Activated naive CD4-positive, alpha-beta T cell treated with anti-CD3 and anti-CD28 coated beads, Interleukin-2, amount 50 U/mL, for 16 hours (primary cell): ENCODE data around the gene HECW1.
"Not testable (repeated sequence)": the region's sequence is repeated elsewhere in the genome, so short reads cannot be mapped to it uniquely, and the experiment has no call there.

Experiments used
- DNase-seq: peaks from one replicate; pipeline ENCODE4 v3.0.0-alpha.2; 2020

HECW1 gene

GRCh38 chr7:43112941-43113621 lies 634 bp downstream of the HECW1 start:
- no peak for DNase-seq

DNA sequence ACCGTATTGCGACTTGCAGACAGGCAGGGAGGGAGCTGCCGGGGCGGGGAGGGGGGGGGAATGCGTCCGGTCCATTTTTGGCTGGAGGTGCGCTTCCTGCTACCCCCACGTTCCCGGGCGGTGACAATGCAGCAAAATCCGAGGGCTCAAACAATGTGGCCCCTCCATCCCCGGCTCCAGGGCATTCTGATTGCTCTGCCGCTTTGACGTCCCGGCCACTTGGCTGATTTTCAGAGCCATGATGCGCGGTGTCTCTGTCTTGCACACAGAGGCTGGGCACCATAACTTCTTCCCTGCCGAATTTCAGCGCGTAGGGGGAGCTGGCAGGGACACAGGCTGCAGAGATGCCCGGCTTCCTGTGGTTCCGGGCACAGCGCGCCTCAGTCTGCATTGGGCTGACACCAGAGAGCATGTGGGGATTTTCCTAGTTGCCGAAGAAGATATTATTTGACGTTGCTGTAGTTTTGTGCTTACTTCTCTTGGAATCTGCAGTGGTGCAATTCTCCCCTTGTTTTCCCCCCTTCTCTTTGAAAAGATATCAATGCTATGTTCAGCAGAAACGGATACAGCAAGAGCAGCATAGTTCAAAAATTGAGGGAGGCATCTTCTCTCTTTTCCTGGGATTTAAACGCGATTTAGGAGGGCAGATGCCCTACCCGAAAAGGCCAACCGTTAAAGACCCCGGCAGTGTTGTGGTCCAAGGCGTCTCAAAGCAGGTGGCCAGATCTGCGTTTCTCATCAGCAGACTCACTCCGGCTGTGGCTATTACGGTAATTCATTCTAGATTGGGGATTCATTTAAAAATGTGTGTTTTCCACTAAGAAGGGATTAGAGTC lies 1.4 kb downstream of the HECW1 start:
- DNase-seq = no peak

DNA sequence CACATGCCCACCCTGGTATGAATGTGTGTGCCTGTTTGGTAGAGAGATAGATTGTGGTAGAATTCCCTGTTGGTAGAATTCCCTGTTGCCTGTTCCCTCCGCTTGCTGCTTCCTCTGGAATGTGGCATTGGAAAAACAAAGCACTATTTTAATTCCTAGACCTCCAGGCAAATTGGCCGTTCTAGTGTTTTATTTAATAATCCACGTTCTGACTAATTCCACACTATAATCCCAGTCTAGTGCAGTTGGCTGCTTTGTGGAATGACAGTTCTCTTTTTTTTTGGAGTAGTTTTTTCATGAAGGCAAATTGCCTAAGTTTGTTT lies 2.0 kb downstream of the HECW1 start:
- no peak for DNase-seq

GRCh38 chr7:43116451-43116850 lies 4.0 kb downstream of the HECW1 start:
- no peak for DNase-seq

DNA sequence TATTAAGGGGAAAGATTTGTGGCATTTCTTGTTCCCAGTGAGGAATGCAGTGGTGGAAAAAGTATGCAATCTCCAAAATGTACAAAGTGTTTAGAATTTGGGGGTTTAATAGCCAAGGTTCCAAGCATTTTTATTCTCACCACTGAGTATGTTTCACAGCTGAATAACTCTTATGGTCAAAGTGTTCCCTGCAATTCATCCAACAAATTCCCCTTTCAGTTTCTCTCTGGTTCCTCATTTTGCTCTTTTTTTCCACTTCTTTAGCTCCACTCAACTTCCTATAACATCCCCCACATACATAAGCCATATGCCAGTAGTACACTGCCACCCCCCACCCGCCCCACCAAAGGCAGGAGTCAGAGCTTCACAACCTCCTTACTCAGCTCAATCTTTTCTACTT lies 4.6 kb downstream of the HECW1 start:
- no peak for DNase-seq

DNA sequence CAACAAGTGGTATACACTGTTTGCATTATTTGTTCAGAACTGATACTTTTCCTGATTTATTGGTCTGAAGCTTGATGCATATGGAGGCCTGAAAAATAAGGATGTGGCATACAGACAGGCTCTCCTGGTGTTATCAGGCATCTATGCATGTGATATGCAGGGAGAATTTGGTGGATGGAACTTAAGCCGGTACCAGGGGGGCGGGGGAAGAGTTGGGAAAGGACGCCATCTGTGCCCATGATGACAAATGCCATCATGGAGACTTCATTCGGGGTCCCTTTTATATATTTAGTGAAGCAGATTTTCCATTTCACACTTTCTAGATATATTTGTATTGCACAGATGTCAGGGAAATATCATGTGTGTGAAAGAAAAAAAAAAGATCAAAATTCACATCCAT lies 5.4 kb downstream of the HECW1 start:
- DNase-seq = no peak

GRCh38 chr7:43118313-43118712 lies 5.9 kb downstream of the HECW1 start:
- DNase-seq = no peak

DNA sequence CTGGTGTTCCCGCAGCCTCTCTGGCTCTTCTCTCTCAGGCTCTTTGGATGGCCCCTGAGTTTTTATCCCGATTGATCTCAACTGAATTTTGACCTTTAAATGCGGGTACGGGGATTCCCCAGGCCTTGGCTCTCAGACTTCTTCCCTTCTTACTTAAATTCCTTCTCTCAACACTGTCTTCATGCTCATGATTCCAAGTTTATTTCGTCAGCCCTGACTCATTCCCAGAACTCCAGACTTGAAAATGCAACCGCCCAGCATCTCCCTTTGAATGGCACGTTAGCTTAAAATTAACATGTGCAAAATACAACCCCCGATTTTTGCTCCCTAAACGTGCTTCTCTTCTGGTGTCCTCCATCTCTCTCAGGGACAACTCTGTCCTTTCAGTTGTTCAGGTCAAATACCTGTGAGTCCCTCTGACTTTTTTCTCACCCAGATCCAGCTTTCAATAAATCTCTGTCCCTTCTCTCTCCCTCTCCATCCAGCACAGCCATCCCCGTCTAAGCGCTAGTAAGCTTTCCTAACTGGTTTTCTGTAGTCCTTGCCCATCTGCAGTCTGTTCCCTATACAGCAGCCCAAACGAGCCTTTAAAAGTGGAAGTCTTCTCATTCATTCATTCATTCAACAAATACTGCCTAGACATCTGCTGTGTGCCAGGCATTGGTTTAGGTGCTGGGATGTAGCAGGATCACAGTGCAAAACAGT lies 7.1 kb downstream of the HECW1 start:
- DNase-seq = no peak

GRCh38 chr7:43121973-43122372 lies 9.5 kb downstream of the HECW1 start:
- no peak for DNase-seq

GRCh38 chr7:43123457-43123856 lies 11.0 kb downstream of the HECW1 start:
- DNase-seq = no peak

DNA sequence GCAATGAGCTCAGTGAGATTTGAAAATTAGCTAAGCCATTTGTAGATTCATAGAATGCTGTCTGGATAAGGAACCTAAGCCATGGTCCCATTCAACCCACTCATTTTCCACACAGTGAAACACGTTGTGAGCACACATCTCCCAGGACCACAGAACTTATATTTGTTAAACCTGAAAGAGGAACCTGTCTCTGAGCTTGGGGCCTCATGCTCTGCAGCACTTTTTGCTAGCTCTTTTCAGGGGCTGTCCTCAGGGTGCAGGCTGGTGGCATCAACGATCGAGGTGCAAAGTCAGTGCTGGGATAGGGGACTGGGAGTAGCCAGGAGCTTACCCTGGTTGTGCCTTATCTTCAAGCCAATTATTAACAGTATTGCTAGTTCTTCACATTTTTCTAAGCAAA lies 11.9 kb downstream of the HECW1 start:
- DNase-seq = no peak

DNA sequence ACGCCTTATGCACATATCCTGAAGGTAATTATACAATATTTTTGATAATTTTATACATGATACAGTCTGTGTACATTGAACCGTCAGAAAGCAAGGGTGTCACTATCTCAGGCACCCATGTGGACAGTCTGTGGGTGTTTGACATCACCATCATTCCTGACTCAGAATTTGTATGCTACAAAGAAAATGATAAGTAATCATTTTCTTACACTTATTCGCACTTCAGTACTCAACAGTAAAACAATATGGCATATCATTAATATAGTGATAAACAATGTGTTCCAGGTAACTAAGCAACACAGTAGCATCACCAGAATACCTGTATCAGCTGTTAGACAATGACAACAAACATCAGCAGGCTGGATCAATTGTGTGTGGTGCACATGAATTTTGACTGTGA lies 17.9 kb downstream of the HECW1 start:
- DNase-seq = no peak

DNA sequence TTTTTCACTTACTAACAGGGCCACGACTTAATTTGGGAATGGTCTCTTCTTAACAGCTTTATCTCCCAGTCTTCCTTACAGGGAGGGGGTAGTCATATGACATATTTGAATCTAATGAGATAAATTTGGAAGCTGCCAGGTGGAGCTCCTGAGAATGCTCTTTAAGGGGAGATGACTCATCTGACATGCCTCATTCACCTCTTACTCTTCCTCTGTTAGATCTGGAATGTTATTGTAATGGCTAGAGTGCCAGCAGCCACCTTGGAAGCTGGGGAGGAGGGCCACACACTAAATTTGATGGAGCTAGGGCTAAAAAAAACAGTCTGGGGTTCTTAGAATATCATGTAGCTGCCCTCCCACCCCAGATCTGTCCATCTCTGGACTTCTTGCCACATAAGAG lies 22.7 kb downstream of the HECW1 start:
- no peak for DNase-seq

GRCh38 chr7:43136064-43136463 lies 23.6 kb downstream of the HECW1 start:
- DNase-seq = no peak

- not testable (repeated sequence) for DNase-seq
These were observed 24.8 kb downstream of the HECW1 start for GRCh38 chr7:43137121-43137744.

DNA sequence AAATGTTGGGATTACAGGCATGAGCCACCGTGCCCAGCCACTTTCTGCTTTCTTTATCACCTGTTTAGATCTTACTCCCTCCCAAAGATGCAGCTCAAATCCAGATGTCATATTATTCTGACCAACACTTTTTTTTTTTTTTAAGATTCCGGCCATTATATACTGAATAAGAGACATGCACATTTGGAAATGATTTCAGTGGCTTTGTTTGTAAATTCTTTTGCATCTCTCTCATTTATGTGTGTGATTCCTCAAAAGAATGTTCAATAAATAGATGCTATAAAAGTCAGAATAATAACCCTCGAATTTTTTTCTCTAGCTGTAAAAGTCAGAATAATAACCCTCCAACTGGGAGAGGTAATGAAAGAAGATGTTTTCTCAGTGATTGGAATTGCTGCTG lies 25.4 kb downstream of the HECW1 start:
- no peak for DNase-seq

GRCh38 chr7:43138710-43139109 lies 26.3 kb downstream of the HECW1 start:
- DNase-seq = no peak

- DNase-seq = no peak
These were observed 26.7 kb downstream of the HECW1 start for GRCh38 chr7:43139137-43139536.

GRCh38 chr7:43140186-43140585 lies 27.7 kb downstream of the HECW1 start:
- no peak for DNase-seq

DNA sequence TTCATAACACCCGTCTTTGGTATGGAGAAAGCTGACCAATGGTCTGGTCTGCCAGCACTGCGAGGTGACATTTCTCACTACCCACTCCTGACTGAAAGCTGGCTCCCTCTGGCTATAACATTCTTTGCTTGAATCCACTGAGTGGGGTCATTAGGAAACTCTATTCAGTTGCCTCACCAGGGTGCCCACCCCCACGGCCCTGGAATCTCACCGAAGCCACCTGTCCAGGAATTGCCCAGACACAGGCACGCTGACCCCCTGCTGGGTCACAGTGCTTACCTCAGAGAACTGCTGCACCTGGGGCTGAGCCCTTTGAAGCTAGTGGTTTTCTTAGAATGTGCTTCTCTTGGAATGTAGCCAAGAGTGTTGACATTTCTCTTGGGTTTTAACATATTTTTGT lies 28.6 kb downstream of the HECW1 start:
- DNase-seq = no peak

DNA sequence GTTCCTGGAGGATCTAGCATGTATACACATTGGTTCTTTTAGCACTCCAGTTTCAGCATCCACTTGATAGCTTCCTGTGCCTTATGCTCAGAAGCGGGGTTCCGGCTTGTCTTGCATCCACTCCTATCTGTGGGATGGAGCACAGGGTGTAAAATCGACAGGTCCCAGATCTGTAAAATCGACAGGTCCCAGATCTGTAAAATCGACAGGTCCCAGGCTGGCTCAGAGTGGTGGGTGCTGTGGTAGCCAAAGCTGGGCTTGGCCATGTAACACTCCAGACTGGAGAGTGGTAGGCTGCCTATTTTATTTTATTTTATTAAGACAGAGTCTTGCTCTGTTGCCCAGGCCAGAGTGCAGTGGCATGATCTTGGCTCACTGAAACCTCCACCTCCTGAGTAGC lies 30.3 kb downstream of the HECW1 start:
- no peak for DNase-seq

GRCh38 chr7:43143918-43144589 lies 31.6 kb downstream of the HECW1 start:
- no peak for DNase-seq

DNA sequence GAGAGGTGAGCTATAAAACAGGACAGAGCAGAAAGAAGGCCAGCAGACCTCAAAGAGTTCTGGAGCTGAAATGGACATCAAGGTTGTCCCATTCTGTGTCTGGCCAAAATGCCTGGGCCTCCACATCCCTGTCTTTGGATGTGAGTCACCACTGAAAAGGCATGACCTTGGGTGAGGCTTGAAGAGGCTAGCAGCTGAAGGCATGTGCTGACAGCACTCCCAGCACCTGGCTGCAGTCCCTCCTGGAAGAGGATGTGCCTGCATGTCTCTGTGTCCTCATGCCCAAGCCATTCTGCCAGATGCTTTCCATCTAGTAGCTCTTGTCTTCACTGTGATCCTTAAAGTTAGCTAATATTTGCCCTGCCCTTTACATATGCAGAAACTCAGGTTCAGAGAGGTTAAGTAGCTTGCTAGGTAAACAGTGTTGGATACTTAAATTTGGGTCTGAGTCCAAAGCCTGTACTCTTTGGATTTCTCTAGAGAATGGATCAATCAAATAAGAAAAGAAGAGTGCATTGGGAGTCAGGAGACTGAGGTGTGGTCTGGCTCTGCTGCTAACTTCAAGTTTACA lies 35.8 kb downstream of the HECW1 start:
- no peak for DNase-seq
